ENCODE results near the gene SCG5. TPM values are rescaled to one million over a fixed set of nuclear protein-coding genes. Genes with fewer than 3 reads are reported as not detected.
A peak's percentile ranks its signal among the peaks of the same experiment; 100 is the strongest.

The SCG5 gene
- total RNA-seq, 1 donor from 2014 or later, result 25.1 TPM

- no peak overlapping the region for H3K27ac Mint-ChIP-seq (ENCODE audit: unreplicated experiment)
- H3K9me3 Mint-ChIP-seq, result no peaks in the 10 kb centered on the region
- H3K4me3 Mint-ChIP-seq, result peak overlapping the region; percentile 29
- peaks cover 4% of the 10 kb centered on the region for H3K4me1 Mint-ChIP-seq
- peaks cover 95% of the 10 kb centered on the region for H3K27me3 Mint-ChIP-seq (ENCODE audit: low read depth)
- H3K36me3 Mint-ChIP-seq (ENCODE audit: low read depth), result peaks cover 3% of the 10 kb centered on the region
- no peak for DNase-seq (ENCODE audit: low read depth, low spot score)
- no peak for TF ChIP-seq CTCF (conservative IDR thresholded peaks at IDR 0.05)
Observed at GRCh38 chr15:32716216-32716914, 74.9 kb downstream of the SCG5 start.

- peak; percentile 2 for DNase-seq (ENCODE audit: low read depth, low spot score)
- no peak overlapping the region for H3K27ac Mint-ChIP-seq (ENCODE audit: unreplicated experiment)
- peaks cover 97% of the 10 kb centered on the region for H3K27me3 Mint-ChIP-seq (ENCODE audit: low read depth)
- no peak for TF ChIP-seq CTCF (conservative IDR thresholded peaks at IDR 0.05)
- H3K4me1 Mint-ChIP-seq, result peaks cover 4% of the 10 kb centered on the region
- peaks cover 3% of the 10 kb centered on the region for H3K36me3 Mint-ChIP-seq (ENCODE audit: low read depth)
- peak overlapping the region; percentile 29 for H3K4me3 Mint-ChIP-seq
- H3K9me3 Mint-ChIP-seq, result no peaks in the 10 kb centered on the region
Observed at GRCh38 chr15:32716915-32717425, 75.5 kb downstream of the SCG5 start.

GRCh38 chr15:32717426-32718226, 76.1 kb downstream of the SCG5 start, which contains the start of gene GREM1:
TSS of gene GREM1 (plus strand) at chr15:32718004. CDS start at chr15:32730691, 12,687 bp downstream.
- peak within 1 kb of the TSS; percentile 72 for H3K4me3 Mint-ChIP-seq
- peaks cover 3% of the 10 kb centered on the region for H3K36me3 Mint-ChIP-seq (ENCODE audit: low read depth)
- H3K4me1 Mint-ChIP-seq, result peaks cover 4% of the 10 kb centered on the region
- H3K27me3 Mint-ChIP-seq (ENCODE audit: low read depth), result peaks cover 97% of the 10 kb centered on the region
- H3K27ac Mint-ChIP-seq (ENCODE audit: unreplicated experiment), result no peak within 1 kb of the TSS
- H3K9me3 Mint-ChIP-seq, result no peaks in the 10 kb centered on the region
- TF ChIP-seq CTCF (conservative IDR thresholded peaks at IDR 0.05), result no peak
- DNase-seq (ENCODE audit: low read depth, low spot score), result peak; percentile 8

- Mint-ChIP-seq H3K4me1 (peaks cover 4% of the 10 kb centered on the region), H3K4me3 (peak overlapping the region; percentile 55), H3K27me3 (ENCODE audit: low read depth) (peaks cover 98% of the 10 kb centered on the region)
Observed at GRCh38 chr15:32718227-32718820, 76.8 kb downstream of the SCG5 start.

More at GRCh38 chr15:32718227-32718820, 76.8 kb downstream of the SCG5 start:
- DNase-seq (ENCODE audit: low read depth, low spot score), result peak; percentile 5
- peaks cover 3% of the 10 kb centered on the region for H3K36me3 Mint-ChIP-seq (ENCODE audit: low read depth)
- TF ChIP-seq CTCF (conservative IDR thresholded peaks at IDR 0.05), result no peak
- no peak overlapping the region for H3K27ac Mint-ChIP-seq (ENCODE audit: unreplicated experiment)
- no peaks in the 10 kb centered on the region for H3K9me3 Mint-ChIP-seq

All from neural crest cell (in vitro differentiated cells).